GM20000 (cell line): ENCODE data around the gene KRT81.

Experiments used
- DNase-seq: peaks from one replicate; pipeline ENCODE4 v3.0.0; 2012; ENCODE audit warnings: low spot score
- TF ChIP-seq, protein P1 (sequence below): IDR thresholded peaks from 2 replicates; pipeline ENCODE4 v1.5.1; 2012; ENCODE audit warnings: mild to moderate bottlenecking, control low read depth; ENCODE audit errors: extremely low read depth, missing control alignments

Gene KRT81

DNA sequence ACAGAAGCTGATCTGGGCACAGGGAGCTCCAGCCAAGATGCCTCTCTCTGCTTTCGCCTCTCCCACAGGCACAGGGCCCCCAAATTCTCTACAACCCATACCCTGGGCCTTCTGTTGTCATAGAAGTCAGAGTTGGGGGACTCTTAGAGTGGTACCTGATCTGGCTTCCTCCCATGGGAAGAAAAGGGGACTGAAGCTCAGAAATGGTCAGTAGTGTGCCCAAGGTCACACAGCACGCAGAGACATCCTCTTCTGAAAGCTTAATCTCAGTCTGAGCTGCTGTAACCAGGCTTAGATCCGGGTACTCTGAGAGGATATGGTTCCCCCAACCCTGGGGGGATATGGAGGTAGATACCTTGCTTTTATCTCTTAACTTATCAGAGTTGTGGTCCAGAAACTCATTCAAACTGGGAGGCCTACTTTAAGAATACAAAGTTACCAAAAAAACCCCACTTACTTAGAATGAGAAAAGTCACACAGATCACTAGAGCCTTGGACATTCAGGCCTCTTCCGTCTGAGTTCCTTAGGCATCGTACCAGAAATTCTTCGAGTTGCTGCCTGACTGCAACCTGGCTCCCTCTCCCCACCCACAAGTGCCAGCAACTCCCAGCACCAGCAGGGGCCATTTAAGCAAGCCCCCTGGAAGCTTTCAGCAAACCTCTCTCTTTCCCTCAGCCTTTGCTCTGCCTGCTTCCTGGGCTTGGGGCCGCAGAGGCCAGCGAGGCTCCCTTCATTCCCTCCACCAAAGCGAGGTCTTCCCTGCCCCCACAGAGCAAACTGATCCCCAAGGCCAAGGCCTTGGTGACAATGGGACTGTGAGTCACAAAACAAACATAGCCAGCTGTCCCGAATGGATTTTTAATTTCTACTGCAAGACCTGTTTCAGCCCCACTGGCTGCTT is 44.4 kb downstream of the KRT81 start:
- TF ChIP-seq, protein P1, sequence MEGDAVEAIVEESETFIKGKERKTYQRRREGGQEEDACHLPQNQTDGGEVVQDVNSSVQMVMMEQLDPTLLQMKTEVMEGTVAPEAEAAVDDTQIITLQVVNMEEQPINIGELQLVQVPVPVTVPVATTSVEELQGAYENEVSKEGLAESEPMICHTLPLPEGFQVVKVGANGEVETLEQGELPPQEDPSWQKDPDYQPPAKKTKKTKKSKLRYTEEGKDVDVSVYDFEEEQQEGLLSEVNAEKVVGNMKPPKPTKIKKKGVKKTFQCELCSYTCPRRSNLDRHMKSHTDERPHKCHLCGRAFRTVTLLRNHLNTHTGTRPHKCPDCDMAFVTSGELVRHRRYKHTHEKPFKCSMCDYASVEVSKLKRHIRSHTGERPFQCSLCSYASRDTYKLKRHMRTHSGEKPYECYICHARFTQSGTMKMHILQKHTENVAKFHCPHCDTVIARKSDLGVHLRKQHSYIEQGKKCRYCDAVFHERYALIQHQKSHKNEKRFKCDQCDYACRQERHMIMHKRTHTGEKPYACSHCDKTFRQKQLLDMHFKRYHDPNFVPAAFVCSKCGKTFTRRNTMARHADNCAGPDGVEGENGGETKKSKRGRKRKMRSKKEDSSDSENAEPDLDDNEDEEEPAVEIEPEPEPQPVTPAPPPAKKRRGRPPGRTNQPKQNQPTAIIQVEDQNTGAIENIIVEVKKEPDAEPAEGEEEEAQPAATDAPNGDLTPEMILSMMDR: no peak

DNA sequence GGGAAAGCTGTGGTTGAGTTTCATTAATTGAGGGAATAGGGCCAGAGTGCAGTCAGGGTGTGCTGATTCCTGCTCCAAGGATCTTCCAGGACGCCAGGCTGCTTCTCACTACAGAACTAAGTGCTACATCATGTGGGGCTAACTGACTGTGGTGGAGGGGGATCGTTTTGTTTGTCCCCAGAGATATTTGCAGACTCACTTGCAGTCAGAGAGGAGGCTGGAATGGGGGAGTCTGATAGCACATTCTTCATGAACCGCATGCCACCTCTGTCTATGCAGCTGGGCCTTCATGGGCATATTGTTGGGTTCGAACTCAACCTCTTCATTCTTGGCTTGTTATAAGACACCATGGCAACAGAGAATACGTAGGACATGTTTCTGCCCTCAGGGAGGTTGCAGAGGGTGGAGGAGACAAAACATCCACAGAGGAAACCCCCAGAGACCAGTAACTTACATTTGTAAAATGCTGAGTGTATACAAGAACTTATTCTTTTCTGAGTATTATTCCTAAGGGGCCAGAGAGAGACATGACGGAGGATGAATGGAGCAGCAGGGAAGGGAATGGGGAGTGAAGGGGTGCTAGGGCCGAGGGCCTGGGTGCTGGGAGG is 45.3 kb downstream of the KRT81 start:
- TF ChIP-seq, protein P1: no peak
- DNase-seq: peak; percentile 9

More for the DNA sequence above, 44.4 kb downstream of the KRT81 start:
- peak; percentile 33 for DNase-seq

DNA sequence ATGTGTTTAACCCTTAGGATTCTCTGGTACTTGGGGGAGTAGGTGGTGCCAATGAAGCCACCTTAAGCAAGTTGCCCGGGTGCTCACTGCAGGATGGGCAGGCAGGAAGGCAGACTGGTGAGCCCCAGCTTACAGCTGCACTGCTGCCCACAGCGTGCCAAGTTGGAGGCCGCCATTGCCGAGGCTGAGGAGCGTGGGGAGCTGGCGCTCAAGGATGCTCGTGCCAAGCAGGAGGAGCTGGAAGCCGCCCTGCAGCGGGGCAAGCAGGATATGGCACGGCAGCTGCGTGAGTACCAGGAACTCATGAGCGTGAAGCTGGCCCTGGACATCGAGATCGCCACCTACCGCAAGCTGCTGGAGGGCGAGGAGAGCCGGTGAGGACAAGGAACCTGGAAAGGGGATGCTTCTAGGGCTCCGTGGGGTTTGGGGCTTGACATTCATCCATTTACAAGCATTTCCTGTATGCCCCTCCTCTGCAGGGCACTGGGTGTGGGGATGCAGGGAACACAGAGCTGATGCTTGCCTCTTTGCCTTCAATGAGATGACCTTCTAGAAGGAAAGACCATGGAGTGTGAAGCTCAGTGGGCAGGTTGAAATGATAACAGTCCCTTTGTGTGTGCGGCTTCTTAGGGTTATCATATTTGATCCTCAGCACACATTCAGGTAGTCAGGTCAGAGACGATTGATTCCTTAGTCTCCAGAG is 45.9 kb downstream of the KRT81 start:
- no peak for DNase-seq
- TF ChIP-seq, protein P1: no peak

DNA sequence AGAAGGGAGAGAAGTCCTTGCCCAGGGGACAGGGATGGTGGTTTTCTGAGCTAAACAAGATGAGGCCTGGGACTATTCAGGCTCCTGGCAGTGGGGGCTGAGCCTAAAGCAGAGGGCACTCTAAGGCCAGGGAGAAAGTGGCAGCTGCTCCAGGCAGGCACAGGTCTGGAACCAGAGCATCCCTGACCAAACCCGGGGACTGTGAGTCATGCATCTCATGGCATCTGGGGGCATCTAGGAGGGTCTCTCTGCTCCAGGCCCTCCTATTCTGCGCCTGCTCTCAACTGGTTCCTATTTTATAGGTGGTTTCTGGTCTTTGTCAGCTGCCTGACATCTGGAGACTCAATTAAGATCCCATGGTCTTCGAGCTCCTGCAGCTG is 46.7 kb downstream of the KRT81 start:
- no peak for DNase-seq
- TF ChIP-seq, protein P1: no peak

DNA sequence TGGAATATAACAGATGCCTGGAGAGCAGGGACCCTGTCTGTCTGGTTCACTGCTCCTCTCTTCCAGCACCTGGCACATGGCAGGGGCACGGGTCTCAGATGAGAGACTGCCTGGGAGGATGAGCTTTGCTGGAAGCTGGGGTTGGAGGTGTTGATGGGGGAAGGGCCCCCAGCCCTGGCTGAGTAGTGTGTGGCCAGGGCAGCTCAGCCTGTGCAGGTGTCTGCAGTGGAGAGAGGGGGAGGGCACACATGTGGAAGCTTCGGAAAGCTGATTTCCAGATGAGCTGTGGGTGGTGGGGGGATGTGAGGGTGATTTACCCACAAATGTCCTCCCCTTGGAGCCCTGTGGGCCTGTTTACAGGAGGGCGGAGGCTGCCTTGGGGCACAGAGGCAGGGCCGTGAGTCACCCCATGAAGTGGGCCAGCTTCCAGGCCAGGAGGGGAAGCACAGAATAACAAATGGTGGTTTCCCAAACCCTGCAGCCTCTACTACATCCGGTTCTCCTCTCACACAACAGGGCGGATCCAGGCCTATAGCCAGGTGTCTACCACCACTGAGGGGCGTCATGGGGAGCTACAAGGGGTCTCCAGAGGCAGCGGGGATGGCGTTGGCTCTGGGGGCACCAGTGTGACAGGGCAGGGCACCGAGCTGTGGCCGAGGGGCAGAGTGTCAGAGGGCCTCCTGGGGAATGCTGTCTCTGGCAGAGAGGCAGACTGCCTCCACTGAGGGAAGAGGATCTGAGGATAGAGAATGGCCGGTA is 47.3 kb downstream of the KRT81 start:
- DNase-seq: peak; percentile 90
- TF ChIP-seq, protein P1: peak; percentile 14

DNA sequence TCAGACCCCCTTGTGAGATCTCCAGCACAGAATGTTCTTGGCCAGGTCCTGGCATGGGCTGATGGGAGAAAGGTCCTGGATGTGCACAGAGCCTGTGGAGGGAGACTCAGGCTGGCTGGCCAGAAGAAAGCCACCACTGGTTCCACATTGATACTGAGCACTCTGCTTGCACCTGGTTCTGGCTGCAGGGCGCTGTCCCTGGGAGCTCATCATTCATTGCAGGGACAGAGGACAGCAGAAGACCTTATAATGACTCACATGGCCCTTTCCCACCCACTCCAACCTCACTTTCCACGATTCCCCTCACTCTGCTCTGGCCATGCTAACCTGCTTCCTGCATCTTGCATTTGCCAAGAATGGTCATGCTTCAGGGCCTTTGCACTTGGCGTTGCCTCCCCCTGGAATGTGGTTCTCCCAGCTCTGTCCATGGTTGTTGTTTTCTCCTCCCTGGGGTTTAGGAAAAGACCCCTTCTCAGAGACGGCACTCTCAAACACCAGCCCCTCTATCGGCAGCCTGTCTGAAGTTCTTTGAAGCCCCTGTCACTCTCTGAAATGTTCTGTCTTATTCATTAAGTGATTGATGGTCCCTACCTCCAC is 48.0 kb downstream of the KRT81 start:
- TF ChIP-seq, protein P1: no peak
- DNase-seq: peak; percentile 15
